Hepatocyte (in vitro differentiated cells): Measurements from ENCODE around the gene SCAPER. TPM values are rescaled to one million over a fixed set of nuclear protein-coding genes. Genes with fewer than 3 reads are reported as not detected.

Experiments used
- DNase-seq: peaks from one replicate; pipeline ENCODE4 v3.0.0-alpha.2; 2016; ENCODE audit warnings: low spot score
- H2AFZ ChIP-seq: fragments of 200-600 bp; sonication (generic); 2 replicates; pipeline ENCODE4 v1.6.0; 2016; ENCODE audit warnings: antibody characterized with exemption, mild to moderate bottlenecking
- H3K27ac ChIP-seq: fragments of 200-600 bp; sonication (generic); 2 replicates; pipeline ENCODE4 v1.5.1; 2016; ENCODE audit warnings: mild to moderate bottlenecking
- H3K27me3 ChIP-seq: fragments of 200-600 bp; sonication (generic); 2 replicates; pipeline ENCODE4 v1.6.1; 2016
- H3K36me3 ChIP-seq: fragments of 200-600 bp; sonication (generic); replicated peaks from 2 replicates; pipeline ENCODE4 v1.5.1; 2016; ENCODE audit warnings: low read depth; ENCODE audit not compliant: insufficient read depth
- H3K4me1 ChIP-seq: fragments of 200-600 bp; sonication (generic); 2 replicates; pipeline ENCODE4 v1.5.1; 2016; ENCODE audit warnings: mild to moderate bottlenecking, moderate library complexity; ENCODE audit not compliant: insufficient read depth
- H3K4me2 ChIP-seq: fragments of 200-600 bp; sonication (generic); 2 replicates; pipeline ENCODE4 v1.6.0; 2016
- H3K4me3 ChIP-seq: fragments of 200-600 bp; sonication (generic); 2 replicates; pipeline ENCODE4 v1.5.1; 2016; ENCODE audit warnings: mild to moderate bottlenecking
- H3K79me2 ChIP-seq: fragments of 200-600 bp; sonication (generic); 2 replicates; pipeline ENCODE4 v1.6.0; 2017; ENCODE audit warnings: mild to moderate bottlenecking
- H3K9me2 ChIP-seq: fragments of 200-600 bp; sonication (generic); replicated peaks from 2 replicates; pipeline ENCODE4 v1.6.0; 2017; ENCODE audit warnings: mild to moderate bottlenecking; ENCODE audit not compliant: insufficient read depth
- H3K9me3 ChIP-seq: fragments of 200-600 bp; sonication (generic); 2 replicates; pipeline ENCODE4 v1.5.1; 2016; ENCODE audit warnings: low read depth, mild to moderate bottlenecking
- H4K20me1 ChIP-seq: fragments of 200-600 bp; sonication (generic); 2 replicates; pipeline ENCODE4 v1.6.0; 2016; ENCODE audit warnings: mild to moderate bottlenecking; ENCODE audit not compliant: insufficient read depth, poor library complexity, severe bottlenecking
- CTCF ChIP-seq: fragments of 200-600 bp; sonication (generic); IDR thresholded peaks from 2 replicates; pipeline ENCODE4 v1.5.1; 2016; ENCODE audit warnings: antibody characterized with exemption, mild to moderate bottlenecking; ENCODE audit not compliant: poor library complexity
- EZH2 ChIP-seq: fragments of 200-600 bp; sonication (generic); IDR thresholded peaks from 2 replicates; pipeline ENCODE4 v1.6.1; 2016; ENCODE audit warnings: antibody characterized with exemption, mild to moderate bottlenecking, borderline replicate concordance
- EZH2phosphoT487 ChIP-seq: fragments of 200-600 bp; sonication (generic); IDR thresholded peaks from one replicate; pipeline ENCODE4 v1.6.1; 2018; ENCODE audit warnings: antibody characterized with exemption, mild to moderate bottlenecking, low read depth, moderate library complexity; ENCODE audit not compliant: unreplicated experiment, severe bottlenecking
- WGBS: methylation state at CpG from one replicate; pipeline ENCODE4 v1.1.6; 2016; ENCODE audit warnings: low lambda C conversion rate; ENCODE audit errors: missing lambda C conversion rate; 5-methylcytosine and 5-hydroxymethylcytosine counted together
- polyA plus RNA-seq: library from polyadenylated mRNA; unstranded; fragments of >200 nt; fragmentation: Nextera tagmentation; extraction: Ambion mirVana; gene quantifications from 2 replicates; pipeline ENCODE4 v1.2.1, GENCODE V29; 2016
- total RNA-seq: library from RNA; depleted of rRNA; stranded (reverse); fragments of >200 nt; gene quantifications from 2 replicates; pipeline ENCODE4 v1.2.3, GENCODE V29; 2014

Gene SCAPER
- total and polyA plus RNA-seq, 2 experiments from 2014 or later, result 20.8 to 27.4 TPM

GRCh38 chr15:76863693-76864092 is 41.4 kb downstream of the SCAPER start:
- Histone ChIP-seq H3K36me3 (no peaks in the 10 kb centered on the region), H4K20me1 (no peaks in the 10 kb centered on the region), H3K9me3 (no peaks in the 10 kb centered on the region), H2AFZ (no peak overlapping the region), H3K79me2 (peaks cover 10% of the 10 kb centered on the region), H3K4me3 (no peak overlapping the region), H3K4me1 (peaks cover 9% of the 10 kb centered on the region), H3K27ac (no peak overlapping the region), H3K9me2 (no peaks in the 10 kb centered on the region), H3K27me3 (no peaks in the 10 kb centered on the region), H3K4me2 (no peak overlapping the region)
- TF ChIP-seq CTCF (no peak), EZH2phosphoT487 (no peak), EZH2 (no peak)
- DNase-seq, result no peak
- 77% methylated on average over 2 of the region's 2 CpGs for WGBS

- WGBS, result 73% methylated on average over 4 of the region's 4 CpGs
Observed at GRCh38 chr15:76863123-76863522, 42.0 kb downstream of the SCAPER start.

GRCh38 chr15:76861815-76862397 is 43.2 kb downstream of the SCAPER start:
- H3K79me2 ChIP-seq, result peaks cover 10% of the 10 kb centered on the region
- 73% methylated on average over 4 of the region's 4 CpGs for WGBS
- peaks cover 9% of the 10 kb centered on the region for H3K4me1 ChIP-seq
- no peaks in the 10 kb centered on the region for H3K9me2 ChIP-seq
- no peaks in the 10 kb centered on the region for H3K9me3 ChIP-seq
- H3K27me3 ChIP-seq, result no peaks in the 10 kb centered on the region
- H3K27ac ChIP-seq, result no peak overlapping the region
- no peak for TF ChIP-seq CTCF
- no peak for TF ChIP-seq EZH2phosphoT487
- TF ChIP-seq EZH2, result no peak
- DNase-seq, result no peak
- H4K20me1 ChIP-seq, result no peaks in the 10 kb centered on the region
- H3K4me3 ChIP-seq, result no peak overlapping the region
- H3K36me3 ChIP-seq, result no peaks in the 10 kb centered on the region
- no peak overlapping the region for H2AFZ ChIP-seq
- no peak overlapping the region for H3K4me2 ChIP-seq

More at GRCh38 chr15:76863123-76863522, 42.0 kb downstream of the SCAPER start:
- TF ChIP-seq CTCF, result no peak
- no peak for TF ChIP-seq EZH2
- no peak for TF ChIP-seq EZH2phosphoT487
- no peaks in the 10 kb centered on the region for H3K36me3 ChIP-seq
- no peak overlapping the region for H2AFZ ChIP-seq
- no peaks in the 10 kb centered on the region for H3K9me2 ChIP-seq
- H3K79me2 ChIP-seq, result peaks cover 10% of the 10 kb centered on the region
- no peaks in the 10 kb centered on the region for H3K27me3 ChIP-seq
- DNase-seq, result no peak
- no peak overlapping the region for H3K27ac ChIP-seq
- no peak overlapping the region for H3K4me3 ChIP-seq
- H4K20me1 ChIP-seq, result no peaks in the 10 kb centered on the region
- H3K4me1 ChIP-seq, result peaks cover 9% of the 10 kb centered on the region
- H3K9me3 ChIP-seq, result no peaks in the 10 kb centered on the region
- H3K4me2 ChIP-seq, result no peak overlapping the region
